HepG2 (cell line): ENCODE results near the gene LARP4. TPM values are rescaled to one million over a fixed set of nuclear protein-coding genes. Genes with fewer than 3 reads are reported as not detected.

ENCODE experiments used
- ATAC-seq: fragments of 200-7000 bp; cut with Tn5 transposase; 3 replicates; pipeline ENCODE4 v1.9.1; 2020; ENCODE audit warnings: mild to moderate bottlenecking, moderate library complexity
- BruUV-seq: library from RNA; stranded (reverse); fragments of 400-500 nt; replicated peaks from 2 replicates; lab custom pipeline; 2021; lab: Mats Ljungman, UMichigan
- CTCF ChIA-PET: fragments of 300-600 bp; formaldehyde crosslinking; extraction: SDS; loops from one replicate; lab custom pipeline; 2021; ENCODE audit warnings: low total read pairs, inconsistent platforms, low intra/inter-chr PET ratio; lab: Yijun Ruan, JAX
- POLR2A ChIA-PET: fragments of 350-600 bp; sonication (Branson Sonifier 250); formaldehyde crosslinking; loops from one replicate; lab custom pipeline; 2020; ENCODE audit warnings: antibody characterized with exemption, inconsistent platforms; lab: Yijun Ruan, JAX
- DNase-seq: peaks from one replicate; pipeline ENCODE4 v3.0.0-alpha.2; 2015; ENCODE audit warnings: low spot score
- FAIRE-seq: peaks from 3 replicates; lab custom pipeline; 2011; peaks lifted over from hg19 to GRCh38; lab: Jason Lieb, UNC
- H2AFZ ChIP-seq: one replicate; pipeline ENCODE4 v1.6.1; 2011; ENCODE audit warnings: low read length, inconsistent platforms
- H3K27ac ChIP-seq: fragments of 300-600 bp; 3 replicates; pipeline ENCODE4 v1.8.0; 2011; ENCODE audit warnings: mixed run types, mild to moderate bottlenecking, mixed read lengths, low read length, inconsistent platforms; ENCODE audit not compliant: insufficient read depth; ENCODE audit errors: extremely low read length
- H3K27me3 ChIP-seq, 2 experiments: fragments of 200-600 bp in 1 of 2; 2 replicates in 1 of 2; 3 replicates in 1 of 2; pipeline versions ENCODE4 v1.6.0 to v1.8.0; 2011; ENCODE audit warnings: low read length in 2 of 2, mild to moderate bottlenecking in 2 of 2, moderate library complexity in 2 of 2, inconsistent platforms in 1 of 2; ENCODE audit not compliant: insufficient read depth in 2 of 2, control insufficient read depth in 1 of 2
- H3K36me3 ChIP-seq, 2 experiments: fragments of 200-600 bp in 1 of 2; replicated peaks in 1 of 2; 2 replicates in 1 of 2; 3 replicates in 1 of 2; pipeline versions ENCODE4 v1.5.1 to v1.8.0; 2011; ENCODE audit warnings: low read length in 2 of 2, inconsistent platforms in 1 of 2; ENCODE audit not compliant: insufficient read depth in 2 of 2, control insufficient read depth in 1 of 2
- H3K4me1 ChIP-seq: 2 replicates; pipeline ENCODE4 v1.5.1; 2012; ENCODE audit warnings: low read length, inconsistent platforms; ENCODE audit not compliant: insufficient read depth
- H3K4me2 ChIP-seq: 2 replicates; pipeline ENCODE4 v1.6.0; 2011; ENCODE audit warnings: low read depth, low read length, inconsistent platforms
- H3K4me3 ChIP-seq, 3 experiments: fragments of 200-600 bp in 1 of 3; sonication (generic), shearing (Covaris generic) in 1 of 3; replicated peaks in 1 of 3; 2 replicates each; pipeline ENCODE4 v1.5.1; 2011 to 2016; ENCODE audit warnings: low read length in 3 of 3, inconsistent platforms in 2 of 3, low read depth in 2 of 3, mild to moderate bottlenecking in 2 of 3, control low read depth in 1 of 3, mixed read lengths in 1 of 3; ENCODE audit not compliant: insufficient read depth in 1 of 3
- H3K79me2 ChIP-seq: one replicate; pipeline ENCODE4 v1.6.1; 2011; ENCODE audit warnings: low read length, inconsistent platforms; ENCODE audit not compliant: insufficient read depth
- H3K9ac ChIP-seq: 2 replicates; pipeline ENCODE4 v1.6.0; 2011; ENCODE audit warnings: mild to moderate bottlenecking, low read depth, low read length, inconsistent platforms; ENCODE audit not compliant: insufficient read depth
- H3K9me3 ChIP-seq: 2 replicates; pipeline ENCODE4 v1.5.1; 2012; ENCODE audit warnings: mild to moderate bottlenecking, low read length
- H4K20me1 ChIP-seq: 2 replicates; pipeline ENCODE4 v1.6.0; 2011; ENCODE audit warnings: inconsistent platforms, mild to moderate bottlenecking, low read length, moderate library complexity; ENCODE audit not compliant: insufficient read depth
- DMTF1 ChIP-seq: sonication (generic); formaldehyde crosslinking; IDR thresholded peaks from 2 replicates; pipeline ENCODE4 v1.4.0; 2020; ENCODE audit warnings: mild to moderate bottlenecking, missing genetic modification reagents
- FOXA1 ChIP-seq, 2 experiments: fragments of 450-650 bp in 1 of 2; sonication (generic) in 1 of 2; formaldehyde crosslinking in 1 of 2; IDR thresholded peaks; 2 replicates each; pipeline versions ENCODE4 v1.4.0 to v1.6.1; 2016 to 2020; ENCODE audit warnings: missing genetic modification reagents in 1 of 2
- FOXA3 ChIP-seq: IDR thresholded peaks from 2 replicates; pipeline ENCODE4 v1.6.1; 2016; ENCODE audit warnings: missing genetic modification reagents, missing compliant biosample characterization
- WGBS: methylation state at CpG from one replicate; pipeline ENCODE4 v1.1.6; 2017; ENCODE audit warnings: low lambda C conversion rate; 5-methylcytosine and 5-hydroxymethylcytosine counted together
- in situ Hi-C: cut with HindIII; loops from 2 replicates; pipeline ENCODE4 v1.10.0; 2017; ENCODE audit warnings: low pct_unique_long_range_greater_than_20kb; ENCODE audit not compliant: extremely low pct_ligation_motif_present
- intact Hi-C: fragments of 100-400 bp; cut with micrococcal nuclease; formaldehyde crosslinking; loops from one replicate; pipeline ENCODE4 v1.10.0; 2022; ENCODE audit not compliant: unreplicated experiment
- polyA plus RNA-seq, 8 experiments: library from polyadenylated mRNA; depleted of rRNA in 3 of 8; stranded (reverse) in 7 of 8; unstranded in 1 of 8; fragments of >200 nt; fragmentation: Illumina TruSeq in 4 of 8; extraction: Trizol in 4 of 8; gene quantifications; 2 replicates each; pipeline versions ENCODE4 v1.2.1 to v1.2.3, GENCODE V29; 2011 to 2016; ENCODE audit warnings: low read depth in 4 of 8, missing spikeins in 1 of 8, mixed read lengths in 1 of 8; ENCODE audit not compliant: insufficient read depth in 1 of 8
- total RNA-seq, 5 experiments: library from RNA; depleted of rRNA; stranded (reverse); fragments of >200 nt; fragmentation: Illumina TruSeq; extraction: Trizol; gene quantifications; 2 replicates each; pipeline ENCODE4 v1.2.3, GENCODE V29; 2016; ENCODE audit warnings: low read depth in 1 of 5

Gene LARP4
- total and polyA plus RNA-seq, 2 of the 13 experiments (the other 11 are each of a cell fraction or from before 2014, with no cell fraction given): 16.4 to 42.7 TPM

- H3K79me2 ChIP-seq: peaks cover 59% of the 10 kb centered on the region
- POLR2A ChIA-PET: interaction anchor here (0.9 kb wide), 1 partner anchor 119 kb away, joined by 3 read pairs; the partner anchor contains the start of gene LIMA1
- no peaks in the 10 kb centered on the region for H3K9me3 ChIP-seq
- H3K4me2 ChIP-seq: peak overlapping the region; percentile 78
- H3K4me3 ChIP-seq: peak overlapping the region; percentile 81 to 96 (median 86)
- peaks cover 23% of the 10 kb centered on the region; the same call in 1 of the 2 replicates for H4K20me1 ChIP-seq
- no peaks in the 10 kb centered on the region for H3K36me3 ChIP-seq
- H3K27ac ChIP-seq: peak overlapping the region; percentile 94
- H3K27me3 ChIP-seq: no peaks in the 10 kb centered on the region; a peak in 1 of 5 replicates
- no peak overlapping the region for H2AFZ ChIP-seq
- CTCF ChIA-PET: no interaction called here
- FAIRE-seq (no peak), ATAC-seq (no peak), DNase-seq (no peak)
- no TSS peak for BruUV-seq
- intact Hi-C loops: loop anchor here (10.0 kb wide), 1 partner anchor 68 kb away; no protein-coding TSS in a partner anchor
- H3K9ac ChIP-seq: peak overlapping the region; percentile 91
- in situ Hi-C loops: no loop called here
- peaks cover 34% of the 10 kb centered on the region for H3K4me1 ChIP-seq
- WGBS: under 1% methylated on average over 7 of the region's 7 CpGs
- TF ChIP-seq DMTF1 (CRISPR knock-in tag): no peak
- TF ChIP-seq FOXA1 (IDR thresholded peaks at IDR 0.05): no peak
- TF ChIP-seq FOXA1 (CRISPR knock-in tag; IDR thresholded peaks at IDR 0.05): peak; percentile 9; the same call in 1 of the 2 replicates
- peak; percentile 38 for TF ChIP-seq FOXA3 (CRISPR knock-in tag)
These were observed 1.7 kb downstream of the LARP4 start for GRCh38 chr12:50402264-50403000.
